ENCODE data around the gene ELMO1.

- TF ChIP-seq CTCF (conservative IDR thresholded peaks at IDR 0.05; ENCODE audit: low read depth, low read length): no peak
- no peak for TF ChIP-seq EZH2 (IDR thresholded peaks at IDR 0.05; ENCODE audit: low read length, unreplicated experiment)
Observed at GRCh38 chr7:37089972-37090371, 358.7 kb downstream of the ELMO1 start.
